RWPE2 (cell line): ENCODE measurements around the gene C3orf18.
A peak's percentile ranks its signal among the peaks of the same experiment; 100 is the strongest.

ENCODE experiments used
- ATAC-seq: fragments of 200-7000 bp; cut with Tn5 transposase; 3 replicates; pipeline ENCODE4 v1.9.1; 2021; ENCODE audit warnings: low read depth
- DNase-seq: peaks from one replicate; pipeline ENCODE4 v3.0.0-alpha.2; 2020; ENCODE audit warnings: low spot score
- H3K27ac ChIP-seq: fragments of 450-650 bp; 2 replicates; pipeline ENCODE4 v1.5.1; 2017; ENCODE audit warnings: mild to moderate bottlenecking; ENCODE audit not compliant: poor library complexity, severe bottlenecking
- H3K27me3 ChIP-seq: fragments of 250-450 bp; sonication (Bioruptor Pico); 2 replicates; pipeline ENCODE4 v1.5.1; 2021; ENCODE audit warnings: mild to moderate bottlenecking, moderate library complexity; ENCODE audit not compliant: insufficient read depth, poor library complexity, severe bottlenecking
- H3K36me3 ChIP-seq: fragments of 250-450 bp; sonication (Bioruptor Pico); 2 replicates; pipeline ENCODE4 v1.5.1; 2020; ENCODE audit warnings: low read depth, mild to moderate bottlenecking, moderate library complexity
- H3K4me1 ChIP-seq: fragments of 250-450 bp; sonication (Bioruptor Pico); 2 replicates; pipeline ENCODE4 v1.5.1; 2021; ENCODE audit warnings: mild to moderate bottlenecking, moderate library complexity; ENCODE audit not compliant: insufficient read depth, poor library complexity, severe bottlenecking
- H3K4me3 ChIP-seq: fragments of 250-450 bp; sonication (Bioruptor Pico); 2 replicates; pipeline ENCODE4 v1.5.1; 2021; ENCODE audit warnings: mild to moderate bottlenecking, moderate library complexity; ENCODE audit not compliant: severe bottlenecking
- H3K9me3 ChIP-seq: fragments of 250-450 bp; sonication (Bioruptor Pico); 2 replicates; pipeline ENCODE4 v1.5.1; 2021; ENCODE audit warnings: mild to moderate bottlenecking, moderate library complexity; ENCODE audit not compliant: severe bottlenecking
- TF ChIP-seq, protein P1 (sequence below): fragments of 450-650 bp; IDR thresholded peaks from one replicate; pipeline ENCODE4 v1.5.1; 2017; ENCODE audit warnings: mild to moderate bottlenecking, moderate library complexity; ENCODE audit not compliant: poor library complexity, severe bottlenecking

The C3orf18 gene

GRCh38 chr3:50604110-50604621 is 36.6 kb upstream of the C3orf18 start:
- H3K36me3 ChIP-seq = peaks cover 19% of the 10 kb centered on the region; the same call in 1 of the 2 replicates
- no peak overlapping the region for H3K4me3 ChIP-seq
- no peak for DNase-seq
- H3K27me3 ChIP-seq = no peaks in the 10 kb centered on the region
- H3K9me3 ChIP-seq = no peaks in the 10 kb centered on the region
- TF ChIP-seq, protein P1, sequence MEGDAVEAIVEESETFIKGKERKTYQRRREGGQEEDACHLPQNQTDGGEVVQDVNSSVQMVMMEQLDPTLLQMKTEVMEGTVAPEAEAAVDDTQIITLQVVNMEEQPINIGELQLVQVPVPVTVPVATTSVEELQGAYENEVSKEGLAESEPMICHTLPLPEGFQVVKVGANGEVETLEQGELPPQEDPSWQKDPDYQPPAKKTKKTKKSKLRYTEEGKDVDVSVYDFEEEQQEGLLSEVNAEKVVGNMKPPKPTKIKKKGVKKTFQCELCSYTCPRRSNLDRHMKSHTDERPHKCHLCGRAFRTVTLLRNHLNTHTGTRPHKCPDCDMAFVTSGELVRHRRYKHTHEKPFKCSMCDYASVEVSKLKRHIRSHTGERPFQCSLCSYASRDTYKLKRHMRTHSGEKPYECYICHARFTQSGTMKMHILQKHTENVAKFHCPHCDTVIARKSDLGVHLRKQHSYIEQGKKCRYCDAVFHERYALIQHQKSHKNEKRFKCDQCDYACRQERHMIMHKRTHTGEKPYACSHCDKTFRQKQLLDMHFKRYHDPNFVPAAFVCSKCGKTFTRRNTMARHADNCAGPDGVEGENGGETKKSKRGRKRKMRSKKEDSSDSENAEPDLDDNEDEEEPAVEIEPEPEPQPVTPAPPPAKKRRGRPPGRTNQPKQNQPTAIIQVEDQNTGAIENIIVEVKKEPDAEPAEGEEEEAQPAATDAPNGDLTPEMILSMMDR = no peak
- H3K27ac ChIP-seq = no peak overlapping the region
- H3K4me1 ChIP-seq = peaks cover 28% of the 10 kb centered on the region
- ATAC-seq = no peak

DNA sequence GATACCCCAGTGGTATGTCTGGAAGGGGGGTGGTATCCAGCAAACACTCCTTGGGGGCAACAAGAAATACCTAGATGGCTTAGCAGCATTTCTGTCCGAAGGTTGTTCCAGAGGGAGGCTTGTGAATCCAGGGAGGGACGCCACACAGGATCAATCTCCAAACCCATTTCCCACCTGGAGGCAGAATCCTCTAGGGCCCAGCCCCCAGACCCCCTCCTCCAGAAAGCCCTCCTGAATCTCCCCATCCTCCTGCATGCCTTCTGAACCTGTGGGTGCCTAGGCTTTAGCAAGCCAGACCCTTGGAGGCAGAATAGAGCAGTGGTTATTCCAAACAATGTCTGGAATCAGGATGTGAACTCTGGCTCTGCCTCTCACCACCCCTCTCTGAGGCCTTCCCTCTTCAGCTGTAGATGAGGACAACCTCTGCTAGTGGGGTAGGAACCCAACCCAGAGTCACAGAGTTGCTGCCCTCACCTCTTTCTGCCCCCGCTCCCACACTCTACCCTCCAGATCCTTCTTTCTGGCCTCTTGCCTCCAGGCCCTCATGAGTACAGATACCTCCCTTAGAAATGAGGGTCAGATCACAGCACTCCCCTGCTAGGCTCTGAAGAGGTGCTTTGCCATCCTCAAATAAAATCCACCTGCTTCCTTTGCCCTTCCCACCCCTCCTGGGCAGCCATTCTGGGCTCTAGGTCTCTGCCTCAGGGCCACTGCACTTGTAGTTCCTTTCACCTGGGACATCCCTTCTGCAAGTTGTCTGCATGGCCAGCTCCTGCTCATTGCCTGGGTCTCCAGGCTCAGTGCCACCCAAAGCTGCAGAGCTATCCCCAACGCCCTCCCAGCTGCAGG is 35.9 kb upstream of the C3orf18 start:
- no peak overlapping the region for H3K4me3 ChIP-seq
- no peaks in the 10 kb centered on the region for H3K27me3 ChIP-seq
- TF ChIP-seq, protein P1 = no peak
- peaks cover 15% of the 10 kb centered on the region; the same call in 1 of the 2 replicates for H3K36me3 ChIP-seq
- H3K4me1 ChIP-seq = peaks cover 28% of the 10 kb centered on the region
- DNase-seq (no peak), ATAC-seq (no peak)
- H3K27ac ChIP-seq = peak overlapping the region; percentile 93
- no peaks in the 10 kb centered on the region for H3K9me3 ChIP-seq

DNA sequence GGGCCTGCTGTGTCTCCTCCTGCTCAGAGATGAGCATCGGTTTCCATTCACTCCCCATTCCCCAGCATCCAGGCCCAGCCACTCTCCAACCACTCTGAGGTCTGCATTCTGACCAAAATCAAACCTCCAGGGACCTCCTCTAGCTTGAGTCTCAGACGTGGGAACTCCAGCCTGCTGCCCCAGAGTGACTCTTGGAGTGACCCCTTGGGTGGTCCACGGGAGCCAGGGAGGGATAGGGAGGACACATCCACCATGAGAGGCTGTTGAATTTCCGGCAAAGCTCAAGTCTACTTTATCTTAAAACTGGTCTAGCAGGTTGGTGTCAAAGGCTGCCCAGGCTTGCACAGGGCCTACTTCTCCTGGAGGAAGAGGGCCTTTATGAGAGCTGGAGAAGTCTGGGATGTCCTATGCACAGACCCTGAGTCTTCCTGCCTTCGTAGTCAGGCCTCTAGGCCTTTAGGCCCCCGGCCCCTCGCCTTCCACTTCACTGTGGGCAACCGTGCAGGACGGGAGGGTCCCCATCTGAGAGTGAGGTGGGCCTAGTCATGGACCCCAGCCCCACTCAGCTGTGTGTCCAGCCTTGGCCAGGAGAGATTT is 35.1 kb upstream of the C3orf18 start:
- H3K36me3 ChIP-seq = peaks cover 12% of the 10 kb centered on the region; the same call in 1 of the 2 replicates
- no peak overlapping the region for H3K4me3 ChIP-seq
- no peak for DNase-seq
- peaks cover 28% of the 10 kb centered on the region for H3K4me1 ChIP-seq
- ATAC-seq = peak; percentile 37
- peak overlapping the region; percentile 93 for H3K27ac ChIP-seq
- TF ChIP-seq, protein P1 = no peak
- no peaks in the 10 kb centered on the region for H3K9me3 ChIP-seq
- H3K27me3 ChIP-seq = no peaks in the 10 kb centered on the region

DNA sequence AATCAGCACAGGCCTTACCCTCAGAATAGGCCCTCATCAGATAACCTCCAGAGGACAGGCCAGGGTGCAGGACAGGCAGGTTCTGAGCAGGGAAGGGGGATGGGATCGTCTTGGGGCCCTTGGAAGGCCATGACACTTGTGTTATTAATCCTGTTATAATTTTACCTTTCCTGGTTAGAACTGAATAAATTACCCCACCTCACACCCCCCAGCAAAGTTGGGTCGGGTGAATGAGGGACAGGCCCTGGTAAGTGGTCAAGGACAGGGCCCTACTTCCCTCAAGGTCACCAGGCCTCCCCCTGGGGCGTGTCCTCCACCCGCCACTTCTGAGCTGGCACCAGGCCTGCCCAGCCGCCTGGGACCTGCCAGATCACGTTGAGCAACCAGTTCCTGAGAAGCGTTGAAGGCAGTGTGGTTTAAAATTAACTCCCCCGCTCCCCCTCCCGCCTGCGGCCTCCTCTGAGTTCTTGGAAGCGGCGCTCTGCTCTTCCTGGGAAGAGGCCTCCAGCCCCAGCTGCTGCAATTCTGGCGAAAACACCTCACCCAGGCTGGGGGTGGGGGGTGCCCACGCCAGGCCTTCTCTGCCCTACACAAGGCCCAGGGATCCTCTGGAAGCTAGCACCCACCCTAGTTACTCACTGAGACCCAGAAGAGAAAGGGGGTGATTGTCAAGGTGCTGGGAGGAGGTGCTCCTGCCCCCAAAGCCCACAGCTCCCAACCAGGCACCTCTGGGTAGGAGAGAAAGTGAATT is 33.5 kb upstream of the C3orf18 start:
- TF ChIP-seq, protein P1 = no peak
- DNase-seq = peak; percentile 88
- Histone ChIP-seq H3K4me1 (peaks cover 28% of the 10 kb centered on the region), H3K27ac (peak overlapping the region; percentile 93), H3K27me3 (no peaks in the 10 kb centered on the region), H3K4me3 (no peak overlapping the region), H3K9me3 (no peaks in the 10 kb centered on the region), H3K36me3 (peaks cover under 1% of the 10 kb centered on the region; the same call in 1 of the 2 replicates)
- ATAC-seq = peak; percentile 78
